DND-41 (cell line): Measurements from ENCODE around the gene TMEFF2.

Source experiments
- ATAC-seq: fragments of 200-7000 bp; cut with Tn5 transposase; 3 replicates; pipeline ENCODE4 v1.9.1; 2021; ENCODE audit warnings: low read depth; ENCODE audit not compliant: insufficient read depth
- DNase-seq: peaks from one replicate; pipeline ENCODE4 v3.0.0-alpha.2; 2020
- H2AFZ ChIP-seq: 2 replicates; pipeline ENCODE4 v1.6.0; 2012; ENCODE audit warnings: low read depth, low read length
- H3K27ac ChIP-seq: 2 replicates; pipeline ENCODE4 v1.5.1; 2012; ENCODE audit warnings: low read length, inconsistent platforms
- H3K27me3 ChIP-seq: fragments of 200-600 bp; sonication (generic); 2 replicates; pipeline ENCODE4 v1.6.0; 2012; ENCODE audit warnings: low read length, mild to moderate bottlenecking, inconsistent platforms; ENCODE audit not compliant: insufficient read depth, poor library complexity
- H3K36me3 ChIP-seq: 2 replicates; pipeline ENCODE4 v1.5.1; 2012; ENCODE audit warnings: low read length, inconsistent platforms; ENCODE audit not compliant: insufficient read depth
- H3K4me1 ChIP-seq: 2 replicates; pipeline ENCODE4 v1.5.1; 2012; ENCODE audit warnings: mild to moderate bottlenecking, low read length; ENCODE audit not compliant: insufficient read depth
- H3K4me2 ChIP-seq: 2 replicates; pipeline ENCODE4 v1.6.0; 2012; ENCODE audit warnings: mild to moderate bottlenecking, moderate library complexity, low read length, inconsistent platforms; ENCODE audit not compliant: insufficient read depth
- H3K4me3 ChIP-seq, 2 experiments: fragments of 200-600 bp in 1 of 2; shearing (Covaris generic) in 1 of 2; 2 replicates each; pipeline ENCODE4 v1.5.1; 2012 to 2016; ENCODE audit warnings: inconsistent platforms in 2 of 2, low read length in 2 of 2, mild to moderate bottlenecking in 2 of 2, low read depth in 1 of 2, moderate library complexity in 1 of 2
- H3K79me2 ChIP-seq: 2 replicates; pipeline ENCODE4 v1.6.0; 2012; ENCODE audit warnings: low read length, inconsistent platforms; ENCODE audit not compliant: insufficient read depth
- H3K9ac ChIP-seq: 2 replicates; pipeline ENCODE4 v1.6.0; 2012; ENCODE audit warnings: low read depth, mild to moderate bottlenecking, inconsistent platforms, low read length, moderate library complexity
- H3K9me3 ChIP-seq: 2 replicates; pipeline ENCODE4 v1.5.1; 2012; ENCODE audit warnings: low read length, moderate library complexity, mild to moderate bottlenecking, inconsistent platforms; ENCODE audit not compliant: insufficient read depth, severe bottlenecking
- H4K20me1 ChIP-seq: 2 replicates; pipeline ENCODE4 v1.6.0; 2012; ENCODE audit warnings: low read length; ENCODE audit not compliant: insufficient read depth
- CTCF ChIP-seq: IDR thresholded peaks from 2 replicates; pipeline ENCODE4 v1.5.1; 2012; ENCODE audit warnings: borderline replicate concordance, low read length, moderate library complexity, mild to moderate bottlenecking; ENCODE audit not compliant: poor library complexity, severe bottlenecking; ENCODE audit errors: extremely low read depth
- EZH2 ChIP-seq: IDR thresholded peaks from 3 replicates; pipeline ENCODE4 v1.6.1; 2012; ENCODE audit warnings: borderline replicate concordance, low read depth, mild to moderate bottlenecking, moderate library complexity, low read length, inconsistent platforms; ENCODE audit not compliant: severe bottlenecking

TMEFF2 gene

GRCh38 chr2:191976436-191976835 is 218.3 kb downstream of the TMEFF2 start:
- Histone ChIP-seq H3K27ac (no peak overlapping the region), H2AFZ (no peak overlapping the region), H3K36me3 (no peaks in the 10 kb centered on the region), H3K9ac (no peak overlapping the region), H4K20me1 (no peaks in the 10 kb centered on the region), H3K4me3 (no peak overlapping the region), H3K9me3 (no peaks in the 10 kb centered on the region), H3K79me2 (no peaks in the 10 kb centered on the region), H3K4me2 (no peak overlapping the region), H3K27me3 (no peaks in the 10 kb centered on the region), H3K4me1 (no peaks in the 10 kb centered on the region)
- ATAC-seq (no peak), DNase-seq (no peak)
- TF ChIP-seq EZH2 (no peak), CTCF (no peak)

GRCh38 chr2:191974676-191975075 is 220.1 kb downstream of the TMEFF2 start:
- Histone ChIP-seq H3K9ac (no peak overlapping the region), H3K27me3 (no peaks in the 10 kb centered on the region), H3K4me2 (no peak overlapping the region), H4K20me1 (no peaks in the 10 kb centered on the region), H3K36me3 (no peaks in the 10 kb centered on the region), H3K27ac (no peak overlapping the region), H2AFZ (no peak overlapping the region), H3K4me3 (no peak overlapping the region), H3K79me2 (no peaks in the 10 kb centered on the region), H3K9me3 (no peaks in the 10 kb centered on the region), H3K4me1 (no peaks in the 10 kb centered on the region)
- TF ChIP-seq CTCF (no peak), EZH2 (no peak)
- DNase-seq = no peak
- no peak for ATAC-seq

- Histone ChIP-seq H3K4me1 (no peaks in the 10 kb centered on the region), H3K79me2 (no peaks in the 10 kb centered on the region), H3K9ac (no peak overlapping the region), H4K20me1 (no peaks in the 10 kb centered on the region), H3K27ac (no peak overlapping the region), H3K4me2 (no peak overlapping the region), H2AFZ (no peak overlapping the region), H3K4me3 (no peak overlapping the region), H3K9me3 (no peaks in the 10 kb centered on the region), H3K36me3 (no peaks in the 10 kb centered on the region), H3K27me3 (no peaks in the 10 kb centered on the region)
- TF ChIP-seq EZH2 (no peak), CTCF (no peak)
- DNase-seq (no peak), ATAC-seq (no peak)
Observed at GRCh38 chr2:191970867-191971266, 223.9 kb downstream of the TMEFF2 start.

- H3K27ac ChIP-seq = no peak overlapping the region
- ATAC-seq (no peak), DNase-seq (no peak)
- no peaks in the 10 kb centered on the region for H3K27me3 ChIP-seq
- H3K36me3 ChIP-seq = no peaks in the 10 kb centered on the region
- TF ChIP-seq EZH2 = no peak
- no peak for TF ChIP-seq CTCF
- H3K9ac ChIP-seq = no peak overlapping the region
- no peak overlapping the region for H3K4me2 ChIP-seq
- H3K79me2 ChIP-seq = no peaks in the 10 kb centered on the region
- no peaks in the 10 kb centered on the region for H3K9me3 ChIP-seq
- H4K20me1 ChIP-seq = no peaks in the 10 kb centered on the region
- H3K4me1 ChIP-seq = no peaks in the 10 kb centered on the region
- no peak overlapping the region for H3K4me3 ChIP-seq
- H2AFZ ChIP-seq = no peak overlapping the region
Observed at GRCh38 chr2:191968120-191968519, 226.6 kb downstream of the TMEFF2 start.
